OCI-LY7 (cell line): ENCODE measurements around the gene SIGLEC7. TPM values are rescaled to one million over a fixed set of nuclear protein-coding genes. Genes with fewer than 3 reads are reported as not detected.

Source experiments
- BruUV-seq: library from RNA; stranded (reverse); fragments of 400-500 nt; replicated peaks from 2 replicates; lab custom pipeline; 2021; lab: Mats Ljungman, UMichigan
- CTCF ChIA-PET: fragments of 300-600 bp; sonication (Branson Sonifier 250); formaldehyde crosslinking; loops from one replicate; lab custom pipeline; 2022; ENCODE audit warnings: antibody characterized with exemption; ENCODE audit not compliant: unreplicated experiment; lab: Charles Lee
- POLR2A ChIA-PET: fragments of 300-600 bp; sonication (Branson Sonifier 250); formaldehyde crosslinking; loops from one replicate; lab custom pipeline; 2022; ENCODE audit warnings: antibody characterized with exemption; lab: Charles Lee
- DNase-seq: peaks from one replicate; pipeline ENCODE4 v3.0.0-alpha.2; 2015; ENCODE audit warnings: low spot score
- H2AFZ ChIP-seq: fragments of 200-600 bp; sonication (generic), shearing (Covaris generic); 2 replicates; pipeline ENCODE4 v1.6.1; 2014; ENCODE audit warnings: mild to moderate bottlenecking, antibody characterized with exemption, low read length, moderate library complexity
- H3K27ac ChIP-seq: fragments of 200-600 bp; sonication (generic); 2 replicates; pipeline ENCODE4 v1.5.1; 2014; ENCODE audit warnings: mixed run types, low read depth, mild to moderate bottlenecking, moderate library complexity, low read length, inconsistent platforms; ENCODE audit not compliant: poor library complexity, severe bottlenecking
- H3K36me3 ChIP-seq: fragments of 200-600 bp; sonication (generic); 2 replicates; pipeline ENCODE4 v1.6.1; 2014; ENCODE audit warnings: mild to moderate bottlenecking, antibody characterized with exemption, low read length, moderate library complexity, mixed read lengths; ENCODE audit not compliant: insufficient read depth
- H3K4me1 ChIP-seq: fragments of 200-600 bp; sonication (generic); 2 replicates; pipeline ENCODE4 v1.5.1; 2014; ENCODE audit warnings: mild to moderate bottlenecking, low read length; ENCODE audit not compliant: insufficient read depth, poor library complexity, severe bottlenecking
- H3K4me2 ChIP-seq: fragments of 200-600 bp; sonication (generic); 2 replicates; pipeline ENCODE4 v1.6.1; 2014; ENCODE audit warnings: mild to moderate bottlenecking, low read length
- H3K4me3 ChIP-seq: fragments of 200-600 bp; sonication (generic); 2 replicates; pipeline ENCODE4 v1.5.1; 2014; ENCODE audit warnings: mild to moderate bottlenecking, low read depth, low read length; ENCODE audit not compliant: poor library complexity, severe bottlenecking
- H3K79me2 ChIP-seq: fragments of 200-600 bp; sonication (generic); 2 replicates; pipeline ENCODE4 v1.6.1; 2016; ENCODE audit warnings: low read depth, mild to moderate bottlenecking, low read length, moderate library complexity, mixed read lengths; ENCODE audit not compliant: insufficient read depth
- H3K9me2 ChIP-seq: fragments of 200-600 bp; sonication (generic); 2 replicates; pipeline ENCODE4 v1.6.1; 2016; ENCODE audit warnings: mild to moderate bottlenecking, low read length, mixed read lengths; ENCODE audit not compliant: insufficient read depth
- H3K9me3 ChIP-seq: fragments of 200-600 bp; sonication (generic); 2 replicates; pipeline ENCODE4 v1.6.1; 2014; ENCODE audit warnings: mild to moderate bottlenecking, mixed run types, low read length, mixed read lengths
- H4K20me1 ChIP-seq: fragments of 200-600 bp; sonication (generic); 2 replicates; pipeline ENCODE4 v1.6.1; 2014; ENCODE audit warnings: mild to moderate bottlenecking, antibody characterized with exemption, low read length, moderate library complexity, mixed read lengths; ENCODE audit not compliant: insufficient read depth
- CTCF ChIP-seq: fragments of 200-600 bp; sonication (generic); conservative IDR thresholded peaks from 2 replicates; pipeline ENCODE4 v1.5.1; 2014; ENCODE audit warnings: mild to moderate bottlenecking, antibody characterized with exemption, low read length, moderate library complexity, mixed read lengths
- EZH2phosphoT487 ChIP-seq: fragments of 200-600 bp; sonication (generic); IDR thresholded peaks from 2 replicates; pipeline ENCODE4 v1.6.1; 2018; ENCODE audit warnings: low read depth, borderline replicate concordance, mild to moderate bottlenecking, mixed run types, antibody characterized with exemption, low read length, moderate library complexity, mixed read lengths
- intact Hi-C: fragments of 100-400 bp; cut with micrococcal nuclease; formaldehyde crosslinking; loops from one replicate; pipeline ENCODE4 v1.10.0; 2022; ENCODE audit not compliant: unreplicated experiment
- total RNA-seq, 2 experiments: library from RNA; depleted of rRNA in 1 of 2; stranded (reverse); fragments of >200 nt in 1 of 2; shearing (Covaris generic) in 1 of 2; gene quantifications; 2 replicates each; pipeline ENCODE4 v1.2.3, GENCODE V29; 2014 to 2022

SIGLEC7 gene
- total RNA-seq, 2 experiments from 2014 or later, result not detected

DNA sequence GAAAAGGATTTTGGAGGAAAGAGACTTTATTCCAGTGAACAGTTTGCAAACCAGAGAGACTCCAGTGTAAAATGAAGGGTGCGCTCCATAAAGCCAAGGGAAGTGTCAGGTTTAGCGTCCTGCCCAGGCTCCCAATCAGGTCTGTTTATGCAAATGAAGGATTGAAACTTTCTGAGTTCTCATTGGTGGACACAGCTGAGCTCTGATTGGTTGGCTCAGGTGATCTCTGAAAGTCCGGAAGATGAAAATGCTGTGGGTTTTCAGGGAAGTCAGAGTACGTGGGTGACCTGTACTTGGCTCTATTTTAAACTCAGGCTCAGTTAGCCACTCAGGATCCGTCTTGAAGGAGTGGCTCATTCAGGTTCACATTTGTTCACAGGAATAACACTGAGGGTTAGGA lies 54.1 kb downstream of the SIGLEC7 start:
- Histone ChIP-seq H2AFZ (no peak overlapping the region), H4K20me1 (no peaks in the 10 kb centered on the region), H3K4me1 (no peaks in the 10 kb centered on the region), H3K9me3 (no peaks in the 10 kb centered on the region), H3K9me2 (no peaks in the 10 kb centered on the region), H3K4me2 (no peak overlapping the region), H3K36me3 (no peaks in the 10 kb centered on the region), H3K27ac (no peak overlapping the region), H3K4me3 (no peak overlapping the region), H3K79me2 (no peaks in the 10 kb centered on the region)
- BruUV-seq, result no TSS peak
- no peak for TF ChIP-seq EZH2phosphoT487
- no peak for TF ChIP-seq CTCF
- intact Hi-C loops, result no loop called here
- DNase-seq, result no peak
- CTCF ChIA-PET, result no interaction called here
- POLR2A ChIA-PET, result no interaction called here

GRCh38 chr19:51198641-51199040 lies 56.5 kb downstream of the SIGLEC7 start:
- no TSS peak for BruUV-seq

More at GRCh38 chr19:51198641-51199040, 56.5 kb downstream of the SIGLEC7 start:
- H3K27ac ChIP-seq, result no peak overlapping the region
- intact Hi-C loops, result no loop called here
- H3K9me3 ChIP-seq, result no peaks in the 10 kb centered on the region
- no peaks in the 10 kb centered on the region for H3K79me2 ChIP-seq
- DNase-seq, result no peak
- ChIA-PET CTCF (no interaction called here), POLR2A (no interaction called here)
- no peak overlapping the region for H2AFZ ChIP-seq
- TF ChIP-seq CTCF (no peak), EZH2phosphoT487 (no peak)
- no peak overlapping the region for H3K4me3 ChIP-seq
- no peaks in the 10 kb centered on the region for H3K9me2 ChIP-seq
- H3K4me2 ChIP-seq, result no peak overlapping the region
- no peaks in the 10 kb centered on the region for H3K4me1 ChIP-seq
- no peaks in the 10 kb centered on the region for H3K36me3 ChIP-seq
- H4K20me1 ChIP-seq, result no peaks in the 10 kb centered on the region
